IPS DF 4.7 (cell line): ENCODE results near the gene OR52I2.

ENCODE experiments used
- DNase-seq: peaks from one replicate; pipeline ENCODE4 v3.0.0-alpha.2; 2013; ENCODE audit warnings: low spot score; ENCODE audit errors: extremely low read depth

OR52I2 gene

GRCh38 chr11:4581443-4581842 lies at the start of gene OR52I2:
OR52I2 (plus strand) TSS chr11:4581743.
- no peak for DNase-seq

GRCh38 chr11:4539603-4540219 lies 41.8 kb upstream of the OR52I2 start:
- DNase-seq = no peak

GRCh38 chr11:4541071-4541470 lies 40.5 kb upstream of the OR52I2 start:
- no peak for DNase-seq

- DNase-seq = no peak
Measured at GRCh38 chr11:4543561-4543960, 38.0 kb upstream of the OR52I2 start.

- no peak for DNase-seq
Measured at GRCh38 chr11:4544891-4545290, 36.7 kb upstream of the OR52I2 start, which contains the start of gene OR52M1. OR52M1 (plus strand) TSS chr11:4545191; CDS start chr11:4545191, 0 bp downstream.

GRCh38 chr11:4546878-4547277 lies 34.7 kb upstream of the OR52I2 start:
- DNase-seq = no peak

- no peak for DNase-seq
Measured at GRCh38 chr11:4547416-4547815, 34.1 kb upstream of the OR52I2 start.

- DNase-seq = no peak
Measured at GRCh38 chr11:4551346-4551979, 30.1 kb upstream of the OR52I2 start.

- DNase-seq = no peak
Measured at GRCh38 chr11:4559527-4560440, 21.8 kb upstream of the OR52I2 start.

- no peak for DNase-seq
Measured at GRCh38 chr11:4560467-4560866, 21.1 kb upstream of the OR52I2 start.

GRCh38 chr11:4565371-4565770 lies 16.2 kb upstream of the OR52I2 start:
- no peak for DNase-seq

GRCh38 chr11:4569075-4569474 lies 12.5 kb upstream of the OR52I2 start:
- no peak for DNase-seq

- DNase-seq = no peak
Measured at GRCh38 chr11:4576880-4577279, 4.7 kb upstream of the OR52I2 start.

- no peak for DNase-seq
Measured at GRCh38 chr11:4577761-4578160, 3.8 kb upstream of the OR52I2 start.

GRCh38 chr11:4578624-4579023 lies 2.9 kb upstream of the OR52I2 start:
- DNase-seq = no peak

GRCh38 chr11:4580124-4580523 lies 1.4 kb upstream of the OR52I2 start:
- DNase-seq = no peak

- DNase-seq = no peak
Measured at GRCh38 chr11:4589017-4589416, 7.5 kb downstream of the OR52I2 start.

GRCh38 chr11:4593739-4594138 lies 12.2 kb downstream of the OR52I2 start, which contains the start of gene OR52I1:
OR52I1 (plus strand) TSS chr11:4594039; CDS start chr11:4594039, 0 bp downstream.
- no peak for DNase-seq

- no peak for DNase-seq
Measured at GRCh38 chr11:4605057-4605456, 23.5 kb downstream of the OR52I2 start.

- no peak for DNase-seq
Measured at GRCh38 chr11:4606231-4607015, 24.9 kb downstream of the OR52I2 start.

- no peak for DNase-seq
Measured at GRCh38 chr11:4607096-4607495, 25.6 kb downstream of the OR52I2 start.
